GM12892 (cell line): ENCODE data around the gene GLCE.

Source experiments
- POLR2A ChIP-seq: IDR thresholded peaks from 2 replicates; pipeline ENCODE4 v1.6.1; 2011; ENCODE audit warnings: low read depth, low read length, control low read depth
- POLR2AphosphoS5 ChIP-seq: IDR thresholded peaks from 2 replicates; pipeline ENCODE4 v1.6.1; 2011; ENCODE audit warnings: low read depth, low read length, control low read depth
- TAF1 ChIP-seq: IDR thresholded peaks from 2 replicates; pipeline ENCODE4 v1.6.1; 2011; ENCODE audit warnings: low read depth, mild to moderate bottlenecking, control low read depth, low read length, borderline replicate concordance

DNA sequence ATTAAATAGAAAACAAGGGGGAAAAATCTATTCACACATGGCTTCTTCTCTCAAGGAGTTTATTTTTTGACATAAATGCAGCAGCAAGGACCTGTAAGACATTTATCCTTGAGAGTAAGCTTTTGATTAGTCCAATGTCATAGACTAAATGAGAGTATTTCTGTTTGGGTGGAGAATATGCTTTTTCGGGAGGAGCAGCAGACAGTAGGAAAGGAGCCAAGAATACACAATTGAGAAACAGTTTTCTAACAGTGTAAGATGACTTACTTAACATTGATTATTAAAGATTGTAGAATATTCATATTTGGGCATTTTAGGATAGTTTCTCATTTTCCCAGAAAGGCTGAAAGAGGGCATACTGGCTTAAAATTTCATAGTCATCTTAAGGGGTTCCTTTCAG is 72.3 kb downstream of the GLCE start:
- no peak for TF ChIP-seq TAF1
- no peak for TF ChIP-seq POLR2A
- no peak for TF ChIP-seq POLR2AphosphoS5
